Neural cell (in vitro differentiated cells): Measurements from ENCODE around the gene APH1B.

Experiments used
- EP300 ChIP-seq: fragments of 450-650 bp; conservative IDR thresholded peaks from 2 replicates; pipeline ENCODE4 v1.6.1; 2014; ENCODE audit warnings: antibody characterized with exemption, mild to moderate bottlenecking, moderate library complexity; ENCODE audit not compliant: poor library complexity, severe bottlenecking
- POLR2AphosphoS5 ChIP-seq: IDR thresholded peaks from 2 replicates; pipeline ENCODE4 v1.6.1; 2012
- SMC3 ChIP-seq: fragments of 450-650 bp; conservative IDR thresholded peaks from 2 replicates; pipeline ENCODE4 v1.6.1; 2014; ENCODE audit warnings: antibody characterized with exemption, mild to moderate bottlenecking, moderate library complexity; ENCODE audit not compliant: poor library complexity
- TF ChIP-seq, protein P1 (sequence below): fragments of 450-650 bp; IDR thresholded peaks from 2 replicates; pipeline ENCODE4 v1.5.1; 2014; ENCODE audit warnings: antibody characterized with exemption, mild to moderate bottlenecking, moderate library complexity; ENCODE audit not compliant: poor library complexity, severe bottlenecking
- TF ChIP-seq, protein P2 (sequence below): IDR thresholded peaks from 2 replicates; pipeline ENCODE4 v1.6.1; 2012; ENCODE audit warnings: borderline replicate concordance

DNA sequence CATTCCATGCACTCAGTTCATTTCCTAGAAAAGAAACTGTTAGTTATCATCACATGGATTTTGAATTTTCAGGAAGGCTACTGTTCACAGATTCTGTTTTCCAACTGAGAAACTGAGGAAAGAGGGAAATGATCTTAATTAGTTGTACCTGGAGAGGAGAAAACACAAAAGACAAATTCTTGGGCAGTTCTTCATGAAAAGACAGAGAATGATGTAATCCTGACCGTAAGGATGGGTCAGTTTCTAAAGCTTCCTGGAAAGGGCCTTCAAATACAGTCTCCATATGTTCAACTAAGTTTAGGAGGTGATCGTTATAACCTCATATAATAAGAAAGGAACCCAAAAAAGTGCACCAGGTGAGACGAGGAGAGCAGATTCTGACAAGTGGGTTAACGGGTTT is 59.6 kb downstream of the APH1B start:
- TF ChIP-seq, protein P1, sequence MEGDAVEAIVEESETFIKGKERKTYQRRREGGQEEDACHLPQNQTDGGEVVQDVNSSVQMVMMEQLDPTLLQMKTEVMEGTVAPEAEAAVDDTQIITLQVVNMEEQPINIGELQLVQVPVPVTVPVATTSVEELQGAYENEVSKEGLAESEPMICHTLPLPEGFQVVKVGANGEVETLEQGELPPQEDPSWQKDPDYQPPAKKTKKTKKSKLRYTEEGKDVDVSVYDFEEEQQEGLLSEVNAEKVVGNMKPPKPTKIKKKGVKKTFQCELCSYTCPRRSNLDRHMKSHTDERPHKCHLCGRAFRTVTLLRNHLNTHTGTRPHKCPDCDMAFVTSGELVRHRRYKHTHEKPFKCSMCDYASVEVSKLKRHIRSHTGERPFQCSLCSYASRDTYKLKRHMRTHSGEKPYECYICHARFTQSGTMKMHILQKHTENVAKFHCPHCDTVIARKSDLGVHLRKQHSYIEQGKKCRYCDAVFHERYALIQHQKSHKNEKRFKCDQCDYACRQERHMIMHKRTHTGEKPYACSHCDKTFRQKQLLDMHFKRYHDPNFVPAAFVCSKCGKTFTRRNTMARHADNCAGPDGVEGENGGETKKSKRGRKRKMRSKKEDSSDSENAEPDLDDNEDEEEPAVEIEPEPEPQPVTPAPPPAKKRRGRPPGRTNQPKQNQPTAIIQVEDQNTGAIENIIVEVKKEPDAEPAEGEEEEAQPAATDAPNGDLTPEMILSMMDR: no peak
- no peak for TF ChIP-seq SMC3
- TF ChIP-seq, protein P2, sequence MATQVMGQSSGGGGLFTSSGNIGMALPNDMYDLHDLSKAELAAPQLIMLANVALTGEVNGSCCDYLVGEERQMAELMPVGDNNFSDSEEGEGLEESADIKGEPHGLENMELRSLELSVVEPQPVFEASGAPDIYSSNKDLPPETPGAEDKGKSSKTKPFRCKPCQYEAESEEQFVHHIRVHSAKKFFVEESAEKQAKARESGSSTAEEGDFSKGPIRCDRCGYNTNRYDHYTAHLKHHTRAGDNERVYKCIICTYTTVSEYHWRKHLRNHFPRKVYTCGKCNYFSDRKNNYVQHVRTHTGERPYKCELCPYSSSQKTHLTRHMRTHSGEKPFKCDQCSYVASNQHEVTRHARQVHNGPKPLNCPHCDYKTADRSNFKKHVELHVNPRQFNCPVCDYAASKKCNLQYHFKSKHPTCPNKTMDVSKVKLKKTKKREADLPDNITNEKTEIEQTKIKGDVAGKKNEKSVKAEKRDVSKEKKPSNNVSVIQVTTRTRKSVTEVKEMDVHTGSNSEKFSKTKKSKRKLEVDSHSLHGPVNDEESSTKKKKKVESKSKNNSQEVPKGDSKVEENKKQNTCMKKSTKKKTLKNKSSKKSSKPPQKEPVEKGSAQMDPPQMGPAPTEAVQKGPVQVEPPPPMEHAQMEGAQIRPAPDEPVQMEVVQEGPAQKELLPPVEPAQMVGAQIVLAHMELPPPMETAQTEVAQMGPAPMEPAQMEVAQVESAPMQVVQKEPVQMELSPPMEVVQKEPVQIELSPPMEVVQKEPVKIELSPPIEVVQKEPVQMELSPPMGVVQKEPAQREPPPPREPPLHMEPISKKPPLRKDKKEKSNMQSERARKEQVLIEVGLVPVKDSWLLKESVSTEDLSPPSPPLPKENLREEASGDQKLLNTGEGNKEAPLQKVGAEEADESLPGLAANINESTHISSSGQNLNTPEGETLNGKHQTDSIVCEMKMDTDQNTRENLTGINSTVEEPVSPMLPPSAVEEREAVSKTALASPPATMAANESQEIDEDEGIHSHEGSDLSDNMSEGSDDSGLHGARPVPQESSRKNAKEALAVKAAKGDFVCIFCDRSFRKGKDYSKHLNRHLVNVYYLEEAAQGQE: no peak
- no peak for TF ChIP-seq EP300
- no peak for TF ChIP-seq POLR2AphosphoS5
